GM19025 (cell line): ENCODE data around the gene TTLL8.

Source experiments
- ATAC-seq: cut with Tn5 transposase; IDR thresholded peaks from one replicate; pipeline ENCODE4 v1.9.1; 2021; ENCODE audit warnings: mild to moderate bottlenecking, low read depth, moderate library complexity; ENCODE audit not compliant: unreplicated experiment

The TTLL8 gene

DNA sequence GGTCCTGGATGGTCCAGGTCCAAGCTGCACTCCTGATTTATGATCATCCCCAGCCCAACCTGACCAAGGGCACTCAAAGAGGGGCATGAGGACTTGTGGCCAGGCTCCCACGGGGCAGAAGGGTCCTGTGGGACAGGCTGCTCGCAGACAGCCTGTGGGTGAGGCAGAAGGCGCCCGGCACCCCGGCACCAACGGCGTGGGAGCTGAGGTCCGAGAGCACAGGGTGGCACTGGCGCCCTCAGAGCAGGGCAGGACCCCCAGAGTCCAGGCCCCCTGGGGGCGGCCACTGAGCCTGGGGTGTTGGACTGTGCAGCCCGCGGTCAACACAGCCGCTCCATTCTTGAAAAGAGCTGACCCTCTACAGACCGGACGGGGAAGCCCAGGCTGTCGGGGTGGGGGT is 48.8 kb downstream of the TTLL8 start:
- ATAC-seq: no peak

DNA sequence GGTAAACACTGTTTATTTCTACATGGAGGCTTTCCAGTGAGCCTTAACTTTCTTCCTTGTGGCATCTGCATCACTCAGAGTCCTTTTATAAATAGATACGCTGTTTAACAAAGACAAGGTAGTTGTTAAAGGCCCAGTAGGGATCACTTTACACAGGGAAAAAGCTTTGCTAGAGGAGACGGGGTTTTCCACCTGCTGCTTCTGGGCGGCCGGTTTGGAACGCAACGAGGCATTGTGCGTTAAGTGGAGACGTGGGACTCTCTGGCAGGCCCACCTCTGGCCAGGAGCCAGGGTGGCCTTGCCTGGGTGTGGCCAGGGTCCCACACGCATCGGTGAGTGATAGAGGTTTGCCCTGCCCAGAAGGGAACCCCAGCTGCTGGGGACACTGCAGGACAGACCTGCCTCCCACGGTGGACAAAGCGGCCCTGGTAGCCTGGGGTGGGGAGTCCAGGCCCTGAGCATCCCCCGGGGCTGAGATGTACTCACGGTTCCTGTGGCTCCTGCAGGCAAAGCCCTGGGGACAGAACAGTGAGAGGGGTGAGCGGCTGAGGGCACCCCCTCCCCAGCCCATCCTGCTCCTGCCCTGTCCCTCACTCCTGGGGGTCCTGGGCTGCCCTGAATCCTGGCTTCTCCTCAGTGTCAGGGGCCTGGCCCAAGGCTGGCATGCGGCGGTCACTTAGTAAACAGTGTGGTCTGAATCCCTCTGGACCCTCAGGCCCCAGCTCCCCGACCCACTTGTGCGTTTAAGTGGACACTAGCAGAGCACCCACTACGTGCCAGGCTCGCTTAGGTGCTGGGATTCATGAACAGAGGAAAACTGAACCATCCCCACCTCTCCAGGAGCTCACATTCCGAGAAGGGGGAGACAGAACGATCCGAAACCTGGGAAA is 49.7 kb downstream of the TTLL8 start:
- ATAC-seq: no peak

DNA sequence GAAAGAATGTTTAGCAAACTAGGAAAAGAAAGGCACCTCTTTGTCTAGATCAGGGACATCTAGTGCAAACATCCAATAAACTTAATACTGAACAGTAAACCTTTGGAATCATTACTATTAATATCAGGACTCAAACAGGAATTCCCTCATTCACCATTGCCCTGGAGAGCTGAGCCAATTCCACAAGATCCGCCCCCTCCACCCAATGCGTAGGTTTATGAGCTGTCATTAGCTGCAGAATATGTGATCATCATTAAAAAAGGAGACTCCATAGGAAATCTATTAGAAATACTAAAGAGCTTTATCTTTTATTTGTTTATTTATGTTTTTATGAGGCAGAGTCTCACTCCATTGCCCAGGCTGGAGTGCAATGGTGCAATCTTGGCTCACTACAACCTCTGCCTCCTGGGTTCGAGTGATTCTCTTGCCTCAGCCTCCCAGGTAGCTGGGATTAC is 51.0 kb downstream of the TTLL8 start:
- ATAC-seq: no peak

DNA sequence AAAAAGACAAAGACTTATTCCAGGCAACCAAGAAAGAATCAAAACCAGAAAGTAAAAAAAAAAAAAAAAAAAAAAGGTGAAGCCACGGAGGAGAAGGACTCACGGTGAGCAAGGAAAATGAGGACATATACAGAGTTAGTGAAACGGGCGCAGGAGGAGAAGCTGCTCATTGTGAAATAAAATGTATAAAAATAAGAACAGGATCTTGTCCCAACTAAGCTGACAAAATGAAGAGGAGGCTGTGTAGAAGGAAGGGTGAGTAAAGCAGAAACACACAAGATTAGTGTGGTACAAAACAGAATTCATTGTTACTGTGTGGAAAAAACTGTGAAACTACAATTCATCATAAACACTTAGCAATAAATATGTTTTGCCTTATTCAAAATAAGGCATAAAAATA is 53.2 kb downstream of the TTLL8 start:
- no peak for ATAC-seq

DNA sequence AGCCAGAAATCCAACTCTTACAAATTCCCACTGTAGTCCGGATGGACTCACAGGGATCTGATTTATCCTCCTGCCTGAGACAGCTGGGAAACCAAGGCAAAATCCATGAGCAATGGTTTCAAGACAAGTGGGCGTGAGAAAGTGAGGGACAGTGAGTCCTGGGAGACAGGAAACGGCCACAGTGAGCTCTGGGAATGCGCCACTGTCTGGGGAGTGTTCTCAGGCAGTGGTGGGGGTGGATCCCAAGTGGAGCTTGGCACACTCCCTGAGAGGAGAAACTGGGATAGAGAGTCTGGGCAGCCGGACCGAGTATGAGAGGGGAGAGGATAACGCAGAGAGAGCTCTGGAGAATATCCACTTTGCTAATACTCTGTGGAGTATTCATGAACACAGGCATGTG is 55.3 kb downstream of the TTLL8 start:
- no peak for ATAC-seq

DNA sequence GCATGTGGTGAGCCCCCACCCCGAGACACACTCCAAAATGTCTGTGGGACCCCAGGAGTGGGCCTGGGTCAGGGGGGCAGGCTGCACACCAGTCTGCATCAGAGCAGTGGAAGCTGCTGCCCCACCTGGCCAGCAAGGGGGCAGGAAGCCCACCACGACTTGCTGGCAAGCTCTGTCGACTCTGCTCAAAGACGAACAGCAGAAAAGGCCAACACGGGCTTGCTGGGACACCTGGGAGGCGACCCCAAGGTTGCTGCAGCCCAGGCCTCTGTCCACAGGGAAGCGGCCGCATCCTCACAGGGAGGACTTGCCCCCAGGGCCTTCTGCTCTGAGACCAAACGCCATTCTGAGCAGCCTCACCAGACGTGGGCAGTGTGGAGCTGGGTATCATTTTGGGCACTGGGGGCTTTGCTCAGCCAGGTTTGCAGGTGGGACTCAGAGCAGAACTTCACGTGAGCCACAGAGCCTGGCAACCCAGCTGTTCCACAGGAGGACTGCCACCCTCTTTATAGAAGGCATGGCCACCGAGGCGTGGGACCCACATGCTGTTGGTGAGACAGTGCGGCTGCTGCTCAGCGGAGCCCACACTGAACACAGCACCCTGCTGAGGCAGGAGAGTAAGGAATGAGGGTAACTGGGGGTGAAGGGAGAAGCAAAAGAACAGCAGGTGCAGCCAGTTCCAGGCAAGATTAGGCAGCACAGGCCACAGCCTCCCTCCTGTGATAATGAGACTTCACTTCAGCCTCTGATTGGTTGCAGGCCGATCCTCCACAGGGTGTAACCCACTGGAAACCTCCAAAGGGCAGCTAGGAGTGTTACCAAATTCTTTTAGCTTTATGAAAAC is 56.5 kb downstream of the TTLL8 start:
- no peak for ATAC-seq

DNA sequence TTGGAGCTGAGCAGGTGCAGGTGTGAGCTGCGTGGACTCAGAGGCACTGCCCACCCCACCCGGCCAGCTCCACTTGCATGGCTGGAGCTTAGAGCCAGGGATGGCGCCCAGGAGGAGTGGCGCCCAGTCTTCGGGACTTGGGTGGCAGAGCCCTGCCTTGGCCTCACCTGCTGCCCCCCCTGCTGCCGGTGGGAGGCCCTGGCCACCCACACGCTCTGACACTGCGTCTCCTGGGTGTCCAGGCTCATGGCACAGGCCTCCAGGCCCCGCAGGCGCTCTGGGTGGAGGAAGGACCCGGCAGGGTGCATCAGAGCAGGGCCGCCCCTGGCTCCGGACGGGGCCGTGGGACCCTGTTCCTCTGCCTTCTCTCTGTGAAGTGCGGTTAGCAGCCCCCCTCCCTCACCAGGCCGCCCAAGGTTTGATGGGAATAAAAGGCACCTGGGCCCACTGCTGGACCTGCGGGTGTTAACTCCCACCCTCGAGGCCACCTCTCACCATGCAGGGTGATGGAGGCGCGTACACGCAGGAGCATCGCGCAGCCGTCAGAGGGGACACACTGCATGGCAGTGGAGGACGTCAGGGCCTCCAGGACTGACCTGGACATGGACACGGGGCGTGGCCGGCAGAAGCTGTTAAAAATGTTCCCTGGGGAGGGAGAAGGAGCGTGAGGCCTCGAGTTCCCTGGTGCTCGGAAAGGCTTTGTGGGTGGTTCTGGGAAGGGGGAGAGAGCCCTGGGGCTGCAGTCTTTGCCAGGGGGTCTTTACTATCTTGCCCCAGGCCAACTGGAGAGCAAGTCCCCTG is 57.3 kb downstream of the TTLL8 start:
- no peak for ATAC-seq

DNA sequence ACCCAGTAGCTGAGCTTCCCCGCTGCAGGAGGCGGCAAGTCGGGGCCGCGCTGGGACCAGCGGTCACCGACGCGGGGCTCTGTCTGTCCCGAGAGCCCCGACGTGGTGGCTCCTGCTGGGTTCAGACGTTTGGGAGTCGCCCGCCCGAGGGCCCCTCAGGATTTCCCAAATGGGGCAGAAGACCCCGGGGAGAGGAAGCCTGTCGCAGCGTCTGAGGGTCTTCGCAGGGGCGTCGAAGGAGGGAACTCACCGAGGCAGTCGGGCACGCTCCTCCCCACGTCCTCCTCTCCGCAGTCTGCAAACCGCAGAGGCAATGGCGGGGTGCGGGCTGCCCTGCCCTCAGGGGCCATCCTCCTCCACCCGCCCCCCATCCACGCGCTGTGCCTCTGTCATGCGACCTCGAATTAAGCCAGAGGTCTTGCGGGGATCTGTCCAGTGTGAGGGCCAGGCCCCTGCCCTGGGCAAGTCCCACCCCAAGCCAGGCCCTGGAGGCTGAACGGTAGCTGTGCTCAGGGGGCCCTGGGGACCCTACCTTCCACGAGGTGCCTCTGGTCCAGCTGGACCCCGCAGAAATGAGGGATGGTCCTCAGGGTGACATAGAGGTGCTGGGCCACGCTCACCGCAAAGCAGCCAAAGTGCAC is 58.0 kb downstream of the TTLL8 start:
- no peak for ATAC-seq

DNA sequence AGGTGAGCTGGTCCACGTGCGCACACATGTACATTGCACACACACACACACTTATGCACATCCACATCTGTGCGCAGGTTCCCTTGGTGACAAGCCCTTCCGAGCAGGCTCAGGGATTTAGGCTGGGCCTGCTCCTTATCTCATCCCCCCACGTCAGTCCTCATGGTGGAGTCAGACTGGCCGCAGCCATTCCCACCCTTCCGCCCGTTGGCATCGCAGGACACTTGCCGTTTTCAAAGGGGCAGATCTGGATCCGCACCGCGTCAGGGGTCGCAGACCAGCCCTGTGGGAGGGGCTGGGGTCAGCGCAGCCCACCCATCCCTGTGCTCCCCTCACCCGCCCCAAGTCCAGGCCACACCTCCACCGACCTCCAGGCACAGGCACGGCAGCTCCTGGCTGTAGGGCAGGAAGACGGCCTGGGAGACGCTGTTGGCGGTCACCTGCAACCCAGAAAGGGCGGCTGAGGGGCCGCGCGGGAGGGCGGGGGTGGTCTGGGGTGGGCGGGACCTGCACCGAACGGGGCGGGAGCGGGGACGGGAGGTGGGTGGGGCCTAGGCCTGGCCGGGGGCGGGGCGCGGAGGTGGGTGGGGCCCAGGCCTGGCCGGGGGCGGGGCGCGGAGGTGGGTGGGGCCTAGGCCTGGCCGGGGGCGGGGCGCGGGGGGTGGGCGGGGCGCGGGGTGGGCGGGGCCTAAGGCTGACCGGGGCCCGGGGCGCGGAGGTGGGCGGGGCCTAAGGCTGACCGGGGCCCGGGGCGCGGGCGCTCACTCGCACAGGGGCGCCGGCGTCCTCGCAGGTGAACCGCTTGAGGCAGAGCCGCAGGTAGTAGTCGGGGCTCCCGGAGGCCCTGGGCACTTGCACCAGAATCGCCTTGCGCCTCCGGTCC is 58.8 kb downstream of the TTLL8 start:
- no peak for ATAC-seq

DNA sequence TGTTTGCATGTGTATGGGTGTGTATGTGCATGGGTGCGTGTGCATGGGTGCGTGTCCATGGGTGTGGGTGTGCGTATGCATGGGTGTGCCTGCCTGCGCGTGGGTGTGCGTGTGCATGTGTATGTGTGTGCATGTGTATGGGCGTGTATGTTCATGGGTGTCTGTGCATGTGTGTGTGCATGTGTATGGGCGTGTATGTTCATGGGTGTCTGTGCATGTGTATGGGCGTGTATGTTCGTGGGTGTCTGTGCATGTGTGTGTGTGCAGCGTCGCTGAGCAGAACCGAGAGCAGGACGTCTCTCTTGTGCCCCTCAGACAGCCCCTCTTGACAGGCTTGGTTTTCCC is 59.4 kb downstream of the TTLL8 start:
- no peak for ATAC-seq

DNA sequence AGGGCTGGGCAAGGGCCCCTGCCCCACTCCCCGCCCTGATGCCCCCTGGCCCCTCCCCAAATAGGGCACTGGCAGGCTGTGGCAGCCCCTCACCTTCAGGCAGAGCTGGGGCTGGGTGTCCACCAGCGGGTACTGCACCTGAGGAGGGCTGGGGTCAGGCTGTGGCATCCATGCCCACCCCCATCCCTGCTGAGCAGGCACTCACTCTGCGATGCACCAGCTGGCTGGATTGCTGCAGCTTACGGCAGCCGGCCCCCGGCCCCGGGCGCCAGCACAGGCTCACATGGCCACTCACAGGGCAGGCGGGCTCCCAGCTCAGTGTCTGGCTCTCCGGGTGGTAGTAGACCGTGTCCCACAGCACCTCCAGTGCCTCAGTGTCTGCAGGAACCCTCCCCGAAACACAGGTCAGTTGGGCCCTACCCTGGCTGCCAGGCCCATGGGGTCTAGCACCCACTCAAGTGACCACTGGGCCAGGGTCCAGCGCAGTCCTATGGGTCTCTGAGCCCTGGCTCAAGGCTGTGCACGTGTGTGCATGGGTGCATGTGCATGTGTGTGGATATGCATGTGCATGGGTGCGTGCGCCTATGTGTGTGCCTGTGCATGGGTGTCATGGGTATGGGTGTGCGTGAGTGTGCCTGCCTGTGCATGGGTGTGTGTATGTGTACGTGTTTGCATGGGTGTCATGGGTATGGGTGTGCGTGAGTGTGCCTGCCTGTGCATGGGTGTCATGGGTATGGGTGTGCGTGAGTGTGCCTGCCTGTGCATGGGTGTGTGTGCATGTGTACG is 60.0 kb downstream of the TTLL8 start:
- ATAC-seq: no peak

DNA sequence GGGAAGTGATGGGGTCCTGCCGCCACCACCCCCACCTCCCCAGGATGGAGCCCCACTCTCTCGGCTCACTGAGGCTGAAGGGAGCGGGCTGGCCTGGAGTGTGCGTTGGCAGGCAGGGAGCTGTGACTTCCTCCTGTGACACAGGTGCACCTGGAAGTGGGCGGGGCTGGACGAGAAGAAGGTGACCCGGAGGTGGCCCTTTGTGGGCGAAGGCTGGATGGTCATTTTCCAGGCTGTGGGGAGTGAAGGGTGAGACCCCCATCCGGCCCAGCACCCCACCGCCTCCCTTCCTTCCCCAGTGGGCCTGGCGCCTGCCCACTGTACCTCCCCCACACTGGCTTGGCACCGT is 60.9 kb downstream of the TTLL8 start:
- no peak for ATAC-seq

DNA sequence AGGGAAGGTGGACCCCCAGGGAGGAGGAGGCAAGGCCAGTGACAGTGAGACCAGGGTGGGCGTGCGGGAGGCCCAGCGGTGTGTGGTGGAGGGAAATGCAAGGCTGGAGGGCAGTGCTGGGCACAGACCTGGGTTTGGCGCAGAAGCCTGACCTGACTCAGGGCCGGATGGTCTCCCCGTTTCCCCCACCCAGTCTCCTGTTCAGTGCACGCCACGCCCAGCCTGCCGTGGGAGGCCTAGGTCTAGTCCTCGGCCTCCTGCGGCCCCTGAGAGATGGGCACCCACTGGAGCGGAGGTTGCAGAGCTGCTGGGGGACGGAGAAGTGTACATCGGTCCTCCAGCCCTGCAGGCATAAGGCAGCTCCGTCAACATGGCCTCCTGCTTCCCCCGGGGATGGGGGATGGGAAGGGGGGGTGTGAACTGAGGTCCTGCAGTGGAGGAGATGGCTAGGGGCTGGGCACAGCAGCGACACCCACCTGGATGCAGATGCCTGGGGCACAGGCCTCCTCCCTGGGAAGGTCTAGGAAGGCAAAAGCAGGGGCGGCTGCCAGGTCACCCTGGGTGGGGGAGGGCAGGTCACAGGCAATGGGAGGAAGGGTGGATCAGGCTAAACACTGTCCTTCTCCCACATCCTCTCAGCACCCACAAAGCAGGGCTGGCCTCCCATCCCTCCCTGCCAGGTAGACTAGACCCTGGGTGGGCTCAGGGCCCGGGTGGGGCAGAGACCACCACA is 61.4 kb downstream of the TTLL8 start:
- ATAC-seq: no peak

DNA sequence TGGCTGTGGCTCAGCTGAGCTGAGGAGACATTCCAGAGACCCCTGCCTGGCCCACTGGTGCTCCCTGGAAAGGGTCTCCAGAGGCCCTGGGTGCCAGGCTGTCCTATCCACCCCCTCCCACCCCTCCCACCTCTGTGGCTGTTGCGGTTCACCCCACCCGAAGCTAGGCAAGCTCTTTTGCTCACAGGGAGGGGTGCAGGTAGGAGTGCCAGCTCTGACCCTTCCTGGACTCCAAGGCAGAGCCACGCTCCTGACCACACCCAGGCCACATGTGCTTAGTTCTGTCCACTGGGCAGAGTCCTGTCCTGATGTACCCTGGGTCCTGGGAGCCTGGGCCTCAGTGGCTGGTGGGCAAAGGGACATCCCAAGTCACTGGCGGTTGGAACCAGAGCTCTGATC is 62.0 kb downstream of the TTLL8 start:
- ATAC-seq: no peak

DNA sequence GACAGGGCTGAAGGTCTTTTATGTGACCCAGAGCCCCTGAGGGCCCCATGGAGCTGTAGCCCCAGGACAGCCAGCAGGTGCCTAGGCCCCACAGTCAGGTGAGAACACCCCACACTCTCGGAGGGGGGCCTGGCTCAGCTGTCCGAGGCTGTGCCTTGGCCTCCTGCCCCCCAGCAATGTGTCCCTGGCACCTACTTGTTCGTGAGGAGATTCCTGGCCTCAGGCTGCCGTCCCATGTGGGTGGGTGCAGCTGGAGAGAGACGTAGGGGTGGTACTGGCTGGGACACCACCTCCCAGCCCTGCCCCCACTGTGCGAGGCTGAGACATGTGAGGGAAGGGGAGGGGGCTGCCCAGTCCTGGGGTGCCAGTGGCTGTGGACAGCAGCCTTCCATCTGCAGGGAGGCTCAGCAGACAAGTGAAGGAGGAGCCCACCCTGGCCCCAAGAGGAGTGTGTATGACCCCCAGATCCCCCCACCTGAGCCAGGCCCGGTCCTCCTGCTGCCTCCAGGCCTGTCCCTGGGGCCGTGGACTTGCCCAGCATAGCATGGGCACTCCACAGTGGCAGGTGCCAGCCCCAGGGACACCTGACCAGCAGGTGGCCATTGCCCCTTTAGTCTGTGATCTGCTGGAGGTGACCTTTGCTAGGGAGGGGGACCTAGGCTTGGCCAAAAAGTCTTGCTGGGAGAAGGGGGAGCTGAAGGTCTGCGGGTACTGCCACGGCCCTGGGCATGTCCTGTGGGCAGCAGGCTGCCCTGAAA is 62.6 kb downstream of the TTLL8 start:
- ATAC-seq: no peak

DNA sequence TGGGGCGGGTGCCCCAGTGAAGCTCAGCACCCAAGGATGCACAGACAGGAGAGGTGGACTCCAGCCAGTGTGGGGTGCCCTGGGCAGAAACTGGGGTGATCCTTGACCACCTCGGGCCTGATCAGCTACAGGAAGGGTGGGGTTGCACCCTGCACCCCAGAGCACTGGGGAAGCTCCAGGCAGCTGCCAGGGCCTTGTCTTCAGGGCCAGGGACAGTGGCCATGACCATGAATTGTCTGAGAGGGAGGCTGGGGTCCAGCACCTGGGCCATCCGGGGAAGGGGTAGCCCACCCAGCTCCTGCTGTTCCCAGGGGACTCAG is 63.1 kb downstream of the TTLL8 start:
- no peak for ATAC-seq

DNA sequence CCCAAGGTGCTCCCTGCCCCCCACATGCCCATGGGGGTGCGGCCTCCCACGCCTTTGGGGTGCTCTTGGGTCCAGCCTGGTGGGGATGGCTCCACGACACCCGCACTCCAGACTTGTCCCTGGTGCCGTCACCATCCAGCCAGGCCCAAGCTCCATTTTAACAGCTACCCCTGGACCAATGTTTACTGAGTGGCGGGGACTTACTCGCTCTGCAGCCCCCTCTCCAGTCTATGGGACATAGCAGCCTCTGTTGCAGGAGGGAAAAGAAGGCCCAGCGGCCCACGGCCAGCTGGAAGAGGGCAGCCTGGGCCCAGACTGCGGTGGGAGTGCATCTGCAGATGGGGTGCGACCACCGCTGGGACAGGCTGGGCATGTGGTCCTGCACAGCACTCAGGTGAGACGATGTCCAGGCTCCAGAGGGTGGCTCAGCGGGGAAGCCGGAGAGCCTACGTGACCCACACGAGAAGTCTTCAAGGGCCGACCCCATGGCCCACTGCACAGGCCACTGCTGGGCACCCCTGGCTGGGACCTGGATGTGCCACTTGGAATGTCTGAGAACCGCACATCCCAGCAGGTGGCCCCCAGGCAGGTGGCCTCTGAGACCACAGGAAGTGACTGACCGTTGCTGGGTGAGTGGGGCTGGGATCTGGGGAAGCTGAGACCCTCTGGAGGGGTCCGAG is 63.6 kb downstream of the TTLL8 start:
- no peak for ATAC-seq
